ENCODE results near the gene DNAJC5.
"Not testable (repeated sequence)": the region's sequence is repeated elsewhere in the genome, so short reads cannot be mapped to it uniquely, and the experiment has no call there.

The DNAJC5 gene

GRCh38 chr20:63861981-63862901 lies 32.7 kb upstream of the DNAJC5 start:
- DNase-seq: no peak

GRCh38 chr20:63863021-63863797 lies 31.7 kb upstream of the DNAJC5 start:
- no peak for DNase-seq

GRCh38 chr20:63863798-63864544 lies 31.0 kb upstream of the DNAJC5 start:
- DNase-seq: peak; percentile 84

GRCh38 chr20:63864545-63864977 lies 30.4 kb upstream of the DNAJC5 start:
- DNase-seq: no peak

- DNase-seq: peak; percentile 98
Observed at GRCh38 chr20:63864978-63865640, 29.8 kb upstream of the DNAJC5 start, which contains the start of gene TPD52L2. Gene TPD52L2 (plus strand): TSS chr20:63865270. CDS start chr20:63865366, 96 bp downstream.

- DNase-seq: not testable (repeated sequence)
Observed at GRCh38 chr20:63867042-63867441, 27.9 kb upstream of the DNAJC5 start.

GRCh38 chr20:63868264-63868663 lies 26.7 kb upstream of the DNAJC5 start:
- no peak for DNase-seq

- DNase-seq: peak; percentile 41
Observed at GRCh38 chr20:63873477-63873971, 21.4 kb upstream of the DNAJC5 start.

- not testable (repeated sequence) for DNase-seq
Observed at GRCh38 chr20:63874241-63874640, 20.7 kb upstream of the DNAJC5 start.

GRCh38 chr20:63876489-63877036 lies 18.4 kb upstream of the DNAJC5 start:
- DNase-seq: no peak

GRCh38 chr20:63877755-63878470 lies 17.0 kb upstream of the DNAJC5 start:
- DNase-seq: no peak

- DNase-seq: no peak
Observed at GRCh38 chr20:63878899-63879663, 15.8 kb upstream of the DNAJC5 start.

GRCh38 chr20:63880901-63881300 lies 14.0 kb upstream of the DNAJC5 start:
- DNase-seq: not testable (repeated sequence)

GRCh38 chr20:63881451-63882226 lies 13.3 kb upstream of the DNAJC5 start:
- no peak for DNase-seq

GRCh38 chr20:63882257-63883200 lies 12.4 kb upstream of the DNAJC5 start:
- DNase-seq: no peak

- DNase-seq: no peak
Observed at GRCh38 chr20:63883201-63883593, 11.7 kb upstream of the DNAJC5 start.

- no peak for DNase-seq
Observed at GRCh38 chr20:63884506-63885263, 10.2 kb upstream of the DNAJC5 start.

Measured in CD4-positive, alpha-beta T cell treated with Interleukin-10 for 1 hour (primary cell).